IMR-90 (cell line): ENCODE results near the gene MICALL2. TPM values are rescaled to one million over a fixed set of nuclear protein-coding genes. Genes with fewer than 3 reads are reported as not detected.

Experiments
- ATAC-seq: fragments of 200-7000 bp; cut with Tn5 transposase; 2 replicates; pipeline ENCODE4 v1.9.1; 2020; ENCODE audit warnings: low read depth, mild to moderate bottlenecking, moderate library complexity
- BruUV-seq: library from RNA; stranded (reverse); fragments of 400-500 nt; replicated peaks from 2 replicates; lab custom pipeline; 2021; lab: Mats Ljungman, UMichigan
- CTCF ChIA-PET: fragments of 300-600 bp; formaldehyde crosslinking; extraction: SDS; loops from one replicate; lab custom pipeline; 2021; ENCODE audit warnings: antibody characterized with exemption; lab: Yijun Ruan, JAX
- POLR2A ChIA-PET: fragments of 300-600 bp; sonication (Branson Sonifier 250); formaldehyde crosslinking; loops from one replicate; lab custom pipeline; 2022; ENCODE audit warnings: antibody characterized with exemption; ENCODE audit not compliant: unreplicated experiment; lab: Charles Lee
- DNase-seq: peaks from one replicate; pipeline ENCODE4 v3.0.0; 2013
- H2AFZ ChIP-seq: replicated peaks from 2 replicates; pipeline ENCODE3; 2013; ENCODE audit warnings: low read length, mild to moderate bottlenecking; ENCODE audit not compliant: poor library complexity
- H2AK5ac ChIP-seq: 2 replicates; pipeline ENCODE4 v1.6.1; 2013; ENCODE audit warnings: low read depth, low read length, inconsistent platforms
- H2AK9ac ChIP-seq: replicated peaks from 2 replicates; pipeline ENCODE3; 2013; ENCODE audit warnings: mild to moderate bottlenecking, low read depth, low read length, moderate library complexity; ENCODE audit not compliant: poor library complexity
- H2BK120ac ChIP-seq: 2 replicates; pipeline ENCODE4 v1.6.1; 2013; ENCODE audit warnings: low read depth, low read length, inconsistent platforms
- H2BK15ac ChIP-seq: 3 replicates; pipeline ENCODE4 v1.6.1; 2013; ENCODE audit warnings: low read depth, low read length, inconsistent platforms
- H2BK20ac ChIP-seq: 2 replicates; pipeline ENCODE4 v1.6.1; 2013; ENCODE audit warnings: low read depth, mild to moderate bottlenecking, inconsistent platforms, low read length, moderate library complexity
- H2BK5ac ChIP-seq: 2 replicates; pipeline ENCODE4 v1.6.1; 2013; ENCODE audit warnings: mild to moderate bottlenecking, low read depth, low read length, inconsistent platforms; ENCODE audit not compliant: poor library complexity, severe bottlenecking
- H3K14ac ChIP-seq: replicated peaks from 2 replicates; pipeline ENCODE4 v1.6.1; 2013; ENCODE audit warnings: low read depth, low read length, inconsistent platforms
- H3K18ac ChIP-seq: 2 replicates; pipeline ENCODE4 v1.6.1; 2013; ENCODE audit warnings: low read depth, low read length, control low read depth
- H3K23ac ChIP-seq: 2 replicates; pipeline ENCODE4 v1.6.1; 2013; ENCODE audit warnings: low read depth, low read length, inconsistent platforms
- H3K27ac ChIP-seq: 2 replicates; pipeline ENCODE4 v1.5.1; 2013; ENCODE audit warnings: mild to moderate bottlenecking, control low read depth, low read length; ENCODE audit not compliant: insufficient read depth
- H3K27me3 ChIP-seq: 2 replicates; pipeline ENCODE4 v1.6.1; 2013; ENCODE audit warnings: low read length; ENCODE audit not compliant: control insufficient read depth, insufficient read depth
- H3K36me3 ChIP-seq: 2 replicates; pipeline ENCODE4 v1.6.1; 2013; ENCODE audit warnings: low read length, mixed read lengths; ENCODE audit not compliant: control insufficient read depth, insufficient read depth
- H3K4ac ChIP-seq: 2 replicates; pipeline ENCODE4 v1.6.1; 2013; ENCODE audit warnings: low read depth, low read length, inconsistent platforms
- H3K4me1 ChIP-seq: 2 replicates; pipeline ENCODE4 v1.6.1; 2013; ENCODE audit warnings: low read length, mixed read lengths; ENCODE audit not compliant: control insufficient read depth, insufficient read depth
- H3K4me2 ChIP-seq: 2 replicates; pipeline ENCODE4 v1.6.1; 2013; ENCODE audit warnings: low read depth, mild to moderate bottlenecking, control low read depth, low read length, moderate library complexity
- H3K4me3 ChIP-seq: 2 replicates; pipeline ENCODE4 v1.5.1; 2013; ENCODE audit warnings: low read depth, mild to moderate bottlenecking, control low read depth, low read length, moderate library complexity; ENCODE audit not compliant: insufficient read depth
- H3K56ac ChIP-seq: 2 replicates; pipeline ENCODE4 v1.6.1; 2013; ENCODE audit warnings: low read length, inconsistent platforms; ENCODE audit not compliant: insufficient read depth; ENCODE audit errors: extremely low read depth
- H3K79me1 ChIP-seq, 2 experiments: 2 replicates each; pipeline ENCODE4 v1.6.1; 2013; ENCODE audit warnings: low read length in 2 of 2, inconsistent platforms in 1 of 2, low read depth in 1 of 2
- H3K9ac ChIP-seq: 2 replicates; pipeline ENCODE4 v1.6.1; 2013; ENCODE audit warnings: low read depth, low read length, control low read depth
- H3K9me1 ChIP-seq: 2 replicates; pipeline ENCODE4 v1.6.1; 2013; ENCODE audit warnings: low read length, inconsistent platforms; ENCODE audit not compliant: insufficient read depth
- H3K9me3 ChIP-seq: 2 replicates; pipeline ENCODE4 v1.6.1; 2013; ENCODE audit warnings: low read length; ENCODE audit not compliant: control insufficient read depth, insufficient read depth
- H4K20me1 ChIP-seq: 2 replicates; pipeline ENCODE4 v1.6.1; 2013; ENCODE audit warnings: low read length, inconsistent platforms; ENCODE audit not compliant: insufficient read depth
- H4K5ac ChIP-seq: 2 replicates; pipeline ENCODE4 v1.6.1; 2013; ENCODE audit warnings: mild to moderate bottlenecking, low read depth, low read length, control low read depth
- H4K8ac ChIP-seq, 2 experiments: 2 replicates each; pipeline ENCODE4 v1.6.1; 2013; ENCODE audit warnings: low read depth in 2 of 2, low read length in 2 of 2, control low read depth in 1 of 2, inconsistent platforms in 1 of 2
- H4K91ac ChIP-seq: 2 replicates; pipeline ENCODE4 v1.6.1; 2013; ENCODE audit warnings: low read depth, low read length, inconsistent platforms; ENCODE audit not compliant: insufficient read depth
- BHLHE40 ChIP-seq: fragments of 150-350 bp; IDR thresholded peaks from 2 replicates; pipeline ENCODE4 v1.6.1; 2016; ENCODE audit warnings: mild to moderate bottlenecking, low read depth, low read length
- CHD1 ChIP-seq: IDR thresholded peaks from 2 replicates; pipeline ENCODE4 v1.6.1; 2012; ENCODE audit warnings: low read depth, low read length, improper control_type of control experiment
- CTCF ChIP-seq: conservative IDR thresholded peaks from 2 replicates; pipeline ENCODE4 v1.5.1; 2012; ENCODE audit warnings: mild to moderate bottlenecking, low read depth, low read length, improper control_type of control experiment
- ELK1 ChIP-seq: fragments of 150-350 bp; IDR thresholded peaks from 2 replicates; pipeline ENCODE4 v1.6.1; 2016; ENCODE audit warnings: low read depth, mild to moderate bottlenecking, low read length, moderate library complexity, borderline replicate concordance
- FOS ChIP-seq: fragments of 150-350 bp; IDR thresholded peaks from 2 replicates; pipeline ENCODE4 v1.6.1; 2016; ENCODE audit warnings: low read depth, low read length
- MAFK ChIP-seq: IDR thresholded peaks from 2 replicates; pipeline ENCODE4 v1.6.1; 2012; ENCODE audit warnings: low read depth, low read length, improper control_type of control experiment
- MXI1 ChIP-seq: IDR thresholded peaks from 2 replicates; pipeline ENCODE4 v1.6.1; 2012; ENCODE audit warnings: low read depth, mild to moderate bottlenecking, low read length, moderate library complexity, borderline replicate concordance
- NFE2L2 ChIP-seq: fragments of 150-350 bp; IDR thresholded peaks from 2 replicates; pipeline ENCODE4 v1.6.1; 2016; ENCODE audit warnings: low read depth, mild to moderate bottlenecking, low read length
- POLR2A ChIP-seq: IDR thresholded peaks from 2 replicates; pipeline ENCODE4 v1.6.1; 2012; ENCODE audit warnings: mild to moderate bottlenecking, low read depth, low read length
- RAD21 ChIP-seq: IDR thresholded peaks from 2 replicates; pipeline ENCODE4 v1.6.1; 2012; ENCODE audit warnings: low read length, improper control_type of control experiment
- SMC3 ChIP-seq: fragments of 150-350 bp; IDR thresholded peaks from 2 replicates; pipeline ENCODE4 v1.6.1; 2016; ENCODE audit warnings: low read depth, mild to moderate bottlenecking, antibody characterized with exemption, low read length, moderate library complexity
- USF2 ChIP-seq: fragments of 150-350 bp; IDR thresholded peaks from 2 replicates; pipeline ENCODE4 v1.6.1; 2017; ENCODE audit warnings: mild to moderate bottlenecking, antibody characterized with exemption, low read length, low read depth
- WGBS, 2 experiments: methylation state at CpG; one replicate each; pipeline versions ENCODE4 v1.1.5 to v1.1.7; 2013; ENCODE audit warnings: missing lambda C conversion rate in 2 of 2; ENCODE audit not compliant: insufficient read length in 1 of 2; ENCODE audit errors: extremely low coverage in 2 of 2; 5-methylcytosine and 5-hydroxymethylcytosine counted together
- dilution Hi-C: fragments of 300-500 bp; cut with HindIII; formaldehyde crosslinking; loops from one replicate; pipeline ENCODE4 v1.14.3; 2018; ENCODE audit warnings: low sequenced_read_pairs; ENCODE audit not compliant: unreplicated experiment
- in situ Hi-C: fragments of 300-500 bp; cut with MboI; formaldehyde crosslinking; loops from 3 replicates; pipeline ENCODE4 v1.14.3; 2019; ENCODE audit warnings: low sequenced_read_pairs, inconsistent platforms, mixed read lengths
- intact Hi-C: fragments of 100-400 bp; cut with micrococcal nuclease; formaldehyde crosslinking; loops from 2 replicates; pipeline ENCODE4 v1.10.0; 2022
- polyA plus RNA-seq, 3 experiments: library from polyadenylated mRNA; depleted of rRNA; stranded (reverse); fragments of >200 nt; gene quantifications; 2 replicates each; pipeline ENCODE4 v1.2.3, GENCODE V29; 2012; ENCODE audit warnings: low replicate concordance in 1 of 3
- total RNA-seq: library from RNA; depleted of rRNA; stranded (reverse); fragments of >200 nt; gene quantifications from 2 replicates; pipeline ENCODE4 v1.2.3, GENCODE V29; 2012

The MICALL2 gene
- total and polyA plus RNA-seq, 2 of the 4 experiments (the other 2 are of a cell fraction): 6.6 to 34.1 TPM

GRCh38 chr7:1494866-1495563 is 35.7 kb upstream of the MICALL2 start:
- Histone ChIP-seq H3K79me1 (peaks cover 0 to 11% of the 10 kb centered on the region in 2 experiments; a peak in 1 of 4 replicates), H2AK5ac (no peak overlapping the region), H3K4me3 (no peak overlapping the region), H3K4me1 (no peaks in the 10 kb centered on the region), H4K91ac (no peak overlapping the region), H3K27ac (no peak overlapping the region), H3K23ac (no peak overlapping the region), H4K20me1 (0 out of 2 replicates have a peak, but pooled peaks cover 4% of the 10 kb centered on the region), H3K14ac (no peak overlapping the region), H3K4me2 (no peak overlapping the region), H3K36me3 (peaks cover 62% of the 10 kb centered on the region), H2AK9ac (no peak overlapping the region), H2BK20ac (no peak overlapping the region), H3K9me3 (no peaks in the 10 kb centered on the region), H3K4ac (no peak overlapping the region), H3K18ac (no peak overlapping the region), H2BK120ac (no peak overlapping the region), H2BK15ac (no peak overlapping the region), H4K8ac (no peak overlapping the region), H4K5ac (no peak overlapping the region), H3K56ac (no peak overlapping the region), H2BK5ac (no peak overlapping the region), H2AFZ (no peak overlapping the region), H3K9me1 (no peaks in the 10 kb centered on the region), H3K27me3 (no peaks in the 10 kb centered on the region), H3K9ac (no peak overlapping the region)
- TF ChIP-seq BHLHE40: no peak
- no peak for TF ChIP-seq MXI1
- TF ChIP-seq MAFK: no peak
- TF ChIP-seq NFE2L2: no peak
- TF ChIP-seq ELK1: no peak
- no peak for TF ChIP-seq USF2
- TF ChIP-seq SMC3: no peak
- no peak for TF ChIP-seq CHD1
- TF ChIP-seq RAD21: no peak
- no peak for TF ChIP-seq FOS
- no peak for TF ChIP-seq CTCF
- no peak for TF ChIP-seq POLR2A
- BruUV-seq: no TSS peak
- ATAC-seq (no peak), DNase-seq (no peak)
- intact Hi-C loops: no loop called here
- ChIA-PET CTCF (no interaction called here), POLR2A (no interaction called here)
- in situ Hi-C loops: no loop called here
- 96% methylated on average over 8 of the region's 27 CpGs; no CpG with 5 or more reads in 1 of the 2 experiments for WGBS, 2 experiments
- dilution Hi-C loops: no loop called here
